ENCODE data around the gene MALL.
"Not testable (repeated sequence)": the region's sequence is repeated elsewhere in the genome, so short reads cannot be mapped to it uniquely, and the experiment has no call there.

Gene MALL

DNA sequence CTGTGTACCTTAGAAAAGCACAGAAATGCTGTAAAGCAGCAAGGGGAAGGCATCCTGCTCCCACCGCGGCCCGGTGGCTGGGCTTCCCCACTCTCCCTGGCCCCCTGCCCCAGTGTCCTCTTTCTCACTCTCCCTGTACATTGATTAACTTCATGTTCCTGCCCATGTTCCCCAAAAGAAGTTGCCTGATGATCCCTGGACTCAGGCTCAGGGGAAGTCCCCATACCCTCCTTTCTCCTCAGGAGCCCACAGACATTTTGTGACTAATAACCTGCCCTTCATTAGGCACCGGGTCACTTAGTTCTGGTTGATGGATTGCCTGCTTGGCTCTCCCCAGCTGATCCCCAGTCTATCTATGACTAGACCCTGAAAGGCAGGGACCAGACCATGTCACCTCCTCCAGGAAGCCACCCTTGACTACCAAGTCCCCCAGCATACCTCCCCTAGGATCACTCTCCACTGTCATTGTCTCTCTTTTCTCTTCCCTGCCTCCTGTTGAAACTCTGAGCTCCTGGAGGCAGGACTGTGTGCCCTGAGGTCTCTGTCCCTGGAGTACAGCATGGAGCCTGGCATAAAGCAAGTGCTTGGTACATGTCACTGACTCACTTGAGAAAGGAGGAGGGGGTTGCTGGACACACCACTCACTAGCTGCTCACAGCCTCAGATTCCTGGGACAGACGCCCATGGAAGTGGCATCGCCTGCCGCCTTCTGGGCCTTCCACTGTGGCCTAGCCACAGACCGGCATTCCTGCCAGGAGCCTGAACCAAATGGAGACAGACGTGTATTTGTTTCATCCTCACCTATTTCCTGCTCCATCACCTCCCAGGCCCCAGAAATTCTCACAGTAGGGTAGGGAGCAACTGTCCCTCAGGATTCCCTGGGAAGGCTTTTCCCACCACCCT lies 13.5 kb downstream of the MALL start:
- Histone ChIP-seq H3K9me3 (no peaks in the 10 kb centered on the region), H3K27me3 (peaks cover 0 to 3% of the 10 kb centered on the region in 2 donors), H3K4me3 (peak overlapping the region; percentile 9 to 17), H3K36me3 (no peaks in the 10 kb centered on the region), H3K4me1 (peaks cover 0 to 46% (median 26%) of the 10 kb centered on the region in 4 donors), H3K27ac (peak overlapping the region; percentile 82 to 87)
- no peak for DNase-seq
- intact Hi-C loops (cut with DNase I; ENCODE audit: low total_unique reads), result no loop called here
- TF ChIP-seq, protein P1, sequence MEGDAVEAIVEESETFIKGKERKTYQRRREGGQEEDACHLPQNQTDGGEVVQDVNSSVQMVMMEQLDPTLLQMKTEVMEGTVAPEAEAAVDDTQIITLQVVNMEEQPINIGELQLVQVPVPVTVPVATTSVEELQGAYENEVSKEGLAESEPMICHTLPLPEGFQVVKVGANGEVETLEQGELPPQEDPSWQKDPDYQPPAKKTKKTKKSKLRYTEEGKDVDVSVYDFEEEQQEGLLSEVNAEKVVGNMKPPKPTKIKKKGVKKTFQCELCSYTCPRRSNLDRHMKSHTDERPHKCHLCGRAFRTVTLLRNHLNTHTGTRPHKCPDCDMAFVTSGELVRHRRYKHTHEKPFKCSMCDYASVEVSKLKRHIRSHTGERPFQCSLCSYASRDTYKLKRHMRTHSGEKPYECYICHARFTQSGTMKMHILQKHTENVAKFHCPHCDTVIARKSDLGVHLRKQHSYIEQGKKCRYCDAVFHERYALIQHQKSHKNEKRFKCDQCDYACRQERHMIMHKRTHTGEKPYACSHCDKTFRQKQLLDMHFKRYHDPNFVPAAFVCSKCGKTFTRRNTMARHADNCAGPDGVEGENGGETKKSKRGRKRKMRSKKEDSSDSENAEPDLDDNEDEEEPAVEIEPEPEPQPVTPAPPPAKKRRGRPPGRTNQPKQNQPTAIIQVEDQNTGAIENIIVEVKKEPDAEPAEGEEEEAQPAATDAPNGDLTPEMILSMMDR (IDR thresholded peaks at IDR 0.05), result no peak

DNA sequence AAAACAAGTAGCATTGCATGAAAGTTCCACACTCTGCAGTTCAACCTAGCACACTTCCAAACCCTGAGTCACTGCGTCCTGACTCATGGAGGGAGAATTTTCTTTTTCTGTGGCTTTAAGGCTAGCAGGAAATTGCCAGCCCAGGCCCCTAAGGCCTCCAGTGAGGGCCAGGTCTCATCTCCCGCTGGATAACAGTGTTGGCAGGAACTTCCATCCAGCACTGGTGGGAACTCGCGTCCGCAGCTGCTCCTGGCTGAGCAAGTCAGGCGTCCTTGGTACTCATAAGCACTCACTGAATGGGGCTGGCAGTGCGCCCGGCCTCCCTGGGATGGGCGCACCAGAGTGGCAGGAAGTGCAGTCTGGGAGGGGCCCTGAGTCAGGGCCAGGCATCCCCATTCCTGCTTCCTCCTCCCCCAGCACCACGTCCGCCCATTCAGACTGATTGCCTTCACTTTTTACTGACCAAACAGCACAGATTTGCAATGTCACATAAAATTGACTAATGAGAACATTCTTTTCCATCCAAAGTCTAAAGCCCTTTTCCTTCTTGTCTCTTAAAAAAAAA lies 14.3 kb downstream of the MALL start:
- TF ChIP-seq, protein P1 (IDR thresholded peaks at IDR 0.05), result no peak
- peaks cover 0 to 46% (median 24%) of the 10 kb centered on the region in 4 donors for H3K4me1 ChIP-seq
- H3K27me3 ChIP-seq, result peaks cover 0 to 3% of the 10 kb centered on the region in 2 donors
- no peaks in the 10 kb centered on the region for H3K36me3 ChIP-seq
- H3K4me3 ChIP-seq, result peak overlapping the region; percentile 9 to 17
- intact Hi-C loops (cut with DNase I; ENCODE audit: low total_unique reads), result no loop called here
- H3K9me3 ChIP-seq, result no peaks in the 10 kb centered on the region
- peak; percentile 98 to 99 for DNase-seq
- peak overlapping the region; percentile 82 to 87 for H3K27ac ChIP-seq

DNA sequence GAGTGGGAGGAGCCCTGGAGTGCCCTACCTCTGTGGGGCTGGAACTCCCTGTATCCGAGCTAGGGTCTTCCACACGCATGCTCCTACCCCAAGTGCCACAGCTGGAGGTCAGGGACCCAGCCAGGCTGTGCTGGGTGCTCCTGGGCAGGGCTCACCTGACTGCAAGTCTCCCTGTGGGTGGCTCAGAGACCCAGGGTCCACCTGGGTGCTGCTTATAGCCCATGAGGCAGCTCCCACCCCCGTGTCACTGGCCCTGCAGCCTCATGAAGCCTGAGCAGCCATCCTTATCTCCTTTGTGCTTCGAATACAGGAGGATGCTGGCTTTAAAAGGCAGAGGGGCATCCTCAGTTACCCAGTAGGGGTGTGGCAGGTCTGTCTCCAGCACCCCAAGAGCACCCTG lies 14.7 kb downstream of the MALL start:
- peaks cover 0 to 43% (median 27%) of the 10 kb centered on the region in 4 donors for H3K4me1 ChIP-seq
- intact Hi-C loops (cut with DNase I; ENCODE audit: low total_unique reads); DNase-seq; H3K9me3 ChIP-seq; H3K27me3 ChIP-seq; H3K36me3 ChIP-seq: not testable (repeated sequence)
- peak overlapping the region in 1 of 2 donors; percentile 9 for H3K4me3 ChIP-seq
- H3K27ac ChIP-seq, result peak overlapping the region; percentile 82 to 87

DNA sequence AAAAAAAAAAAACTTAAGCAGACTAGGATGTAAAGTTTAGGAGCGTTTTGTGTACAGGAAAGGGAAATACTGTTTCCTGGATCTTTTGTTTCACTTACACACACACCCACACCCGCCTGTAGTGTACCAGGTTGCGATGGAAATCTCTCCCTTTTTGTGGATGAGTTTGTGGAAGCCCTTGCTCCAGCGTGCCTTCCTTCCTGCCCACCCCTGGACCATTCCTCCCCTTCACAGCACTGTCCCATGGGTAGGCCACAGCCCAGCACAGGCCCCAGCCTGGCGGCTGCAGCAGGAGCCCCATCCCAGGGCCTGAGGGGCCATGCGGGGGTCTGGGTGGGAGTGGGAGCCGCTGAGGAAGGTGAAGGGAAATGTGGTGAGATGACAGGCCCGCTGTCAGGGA lies 15.1 kb downstream of the MALL start:
- no peaks in the 10 kb centered on the region for H3K36me3 ChIP-seq
- peak overlapping the region; percentile 82 to 87 for H3K27ac ChIP-seq
- H3K9me3 ChIP-seq, result no peaks in the 10 kb centered on the region
- H3K4me1 ChIP-seq, result peaks cover 0 to 42% (median 27%) of the 10 kb centered on the region in 4 donors
- H3K27me3 ChIP-seq, result peaks cover 0 to 3% of the 10 kb centered on the region in 2 donors
- no peak for DNase-seq
- TF ChIP-seq, protein P1 (IDR thresholded peaks at IDR 0.05), result no peak
- intact Hi-C loops (cut with DNase I; ENCODE audit: low total_unique reads), result no loop called here
- no peak overlapping the region for H3K4me3 ChIP-seq

DNA sequence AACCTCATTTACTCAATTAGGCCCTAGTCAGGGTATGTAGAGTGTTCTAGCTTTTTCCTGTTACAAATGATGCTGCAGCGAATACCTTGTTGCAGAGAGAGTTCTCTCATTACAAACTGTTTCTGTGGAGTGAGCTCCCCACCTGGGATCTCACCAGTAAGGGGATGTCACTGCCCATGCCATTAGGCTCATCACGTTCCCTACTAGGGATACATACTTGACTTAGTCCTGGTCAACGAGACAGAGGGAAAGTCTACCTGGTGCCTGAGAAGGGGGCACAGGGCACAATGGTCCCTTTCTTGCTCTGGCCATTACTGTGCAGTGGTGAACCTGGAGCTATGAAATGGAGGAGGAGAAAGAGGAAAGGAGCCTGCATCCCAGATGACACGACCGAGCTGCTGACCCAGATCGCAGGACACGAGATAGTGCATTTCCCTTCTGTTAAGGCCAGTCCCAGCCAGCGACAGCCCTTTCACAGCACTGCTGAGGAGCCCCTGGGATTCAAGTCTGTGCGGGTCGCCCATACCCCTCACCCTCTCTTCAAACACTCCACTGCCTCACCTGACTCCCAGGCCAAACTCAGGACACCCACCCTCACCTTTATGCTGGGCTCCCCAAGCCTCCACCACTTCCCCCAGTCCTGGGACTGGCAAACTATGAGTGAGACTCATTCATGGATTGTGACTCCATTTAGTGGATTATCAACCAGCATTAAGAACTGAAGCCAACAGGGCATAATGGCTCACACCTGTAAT lies 16.0 kb downstream of the MALL start:
- intact Hi-C loops (cut with DNase I; ENCODE audit: low total_unique reads), result no loop called here
- H3K27me3 ChIP-seq, result no peaks in the 10 kb centered on the region
- TF ChIP-seq, protein P1 (IDR thresholded peaks at IDR 0.05), result no peak
- H3K4me3 ChIP-seq, result no peak overlapping the region
- H3K4me1 ChIP-seq, result peaks cover 0 to 47% (median 27%) of the 10 kb centered on the region in 4 donors
- no peaks in the 10 kb centered on the region for H3K36me3 ChIP-seq
- H3K27ac ChIP-seq, result peak overlapping the region in 1 of 2 donors; percentile 87
- no peaks in the 10 kb centered on the region for H3K9me3 ChIP-seq
- DNase-seq, result no peak

Measured in tibial artery (tissue), 4 donors.